ENCODE results near the gene CALCB.
A peak's percentile ranks its signal among the peaks of the same experiment; 100 is the strongest.

Gene CALCB

DNA sequence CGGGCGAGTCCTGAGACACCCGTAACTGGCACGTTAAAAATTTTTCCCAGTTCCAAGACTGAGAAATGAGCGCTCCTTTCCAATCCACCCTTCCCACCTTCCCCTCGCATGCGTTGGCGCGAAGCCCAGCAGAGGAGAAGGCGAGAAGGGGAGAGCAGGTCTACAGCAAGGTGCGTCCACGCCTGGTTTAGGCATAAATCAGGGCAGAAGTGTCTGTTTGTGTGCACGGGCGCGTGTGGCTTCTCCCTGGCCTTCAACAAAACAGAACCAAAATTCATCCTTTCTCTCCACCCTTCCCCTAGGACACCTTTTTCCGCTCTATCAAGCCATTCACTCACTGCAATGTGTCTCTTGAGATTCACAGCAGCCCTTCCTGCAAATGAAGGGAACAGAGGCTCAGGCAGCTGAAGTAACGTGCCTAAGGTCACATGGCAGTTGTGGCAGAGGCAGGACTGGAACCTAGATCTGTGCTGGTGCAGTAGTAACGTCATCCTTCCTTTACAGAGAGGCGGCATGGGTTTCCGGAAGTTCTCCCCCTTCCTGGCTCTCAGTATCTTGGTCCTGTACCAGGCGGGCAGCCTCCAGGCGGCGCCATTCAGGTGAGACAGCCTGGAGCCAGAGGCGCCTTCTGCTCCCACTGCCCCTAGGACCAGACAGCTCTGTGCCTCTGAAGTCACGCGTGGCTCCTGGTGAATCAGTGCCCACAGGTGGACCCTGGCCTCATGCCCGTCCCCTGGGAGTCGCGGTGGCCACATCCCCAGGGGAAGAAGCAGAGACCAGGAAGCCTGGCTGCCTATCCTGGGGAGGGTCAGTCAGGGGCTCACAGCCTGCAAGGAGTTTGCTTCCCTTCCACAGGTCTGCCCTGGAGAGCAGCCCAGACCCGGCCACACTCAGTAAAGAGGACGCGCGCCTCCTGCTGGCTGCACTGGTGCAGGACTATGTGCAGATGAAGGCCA, 1.1 kb downstream of the CALCB start:
- DNase-seq (ENCODE audit: low read depth in 2 of 3, low spot score in 1 of 3), result peak; percentile 85 to 91 (median 88)

DNA sequence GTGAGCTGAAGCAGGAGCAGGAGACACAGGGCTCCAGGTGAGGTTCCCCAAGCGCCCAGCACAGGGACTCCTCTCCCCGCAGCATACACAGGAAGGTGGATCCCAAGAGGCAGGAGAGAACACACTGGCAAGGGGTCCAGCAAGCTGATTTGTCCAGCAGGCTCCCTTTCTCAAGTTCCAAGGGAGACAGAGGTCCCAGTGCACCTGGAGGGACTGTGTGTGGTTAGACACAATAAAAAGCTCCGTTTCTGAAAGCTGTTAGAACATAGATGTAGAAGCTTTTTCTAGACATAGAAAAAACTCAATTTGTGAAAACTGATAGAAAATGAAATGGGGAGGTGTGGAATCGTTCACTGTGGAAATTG, 1.8 kb downstream of the CALCB start:
- no peak for DNase-seq (ENCODE audit: low read depth in 2 of 3, low spot score in 1 of 3)

DNA sequence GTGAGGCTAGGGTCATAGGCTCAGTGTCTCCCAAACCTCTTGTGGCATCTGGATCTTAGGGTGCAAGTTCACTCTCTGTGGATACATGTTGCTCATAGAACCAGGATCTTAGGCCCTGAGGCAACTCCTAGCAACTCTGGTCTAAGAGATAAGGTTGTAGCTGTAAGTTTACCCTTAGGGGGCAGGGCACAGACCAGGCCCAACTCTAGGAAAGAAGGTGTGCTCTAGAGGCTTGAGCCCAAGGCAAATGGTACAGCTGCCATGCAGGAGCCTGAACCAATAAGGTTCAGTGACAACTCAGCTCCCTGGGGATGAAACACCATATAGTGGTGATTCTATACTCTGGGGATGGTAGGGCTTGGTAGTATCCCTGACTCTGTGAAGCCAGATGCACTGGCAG, 17.8 kb downstream of the CALCB start:
- no peak for DNase-seq (ENCODE audit: low read depth in 2 of 3, low spot score in 1 of 3)

DNA sequence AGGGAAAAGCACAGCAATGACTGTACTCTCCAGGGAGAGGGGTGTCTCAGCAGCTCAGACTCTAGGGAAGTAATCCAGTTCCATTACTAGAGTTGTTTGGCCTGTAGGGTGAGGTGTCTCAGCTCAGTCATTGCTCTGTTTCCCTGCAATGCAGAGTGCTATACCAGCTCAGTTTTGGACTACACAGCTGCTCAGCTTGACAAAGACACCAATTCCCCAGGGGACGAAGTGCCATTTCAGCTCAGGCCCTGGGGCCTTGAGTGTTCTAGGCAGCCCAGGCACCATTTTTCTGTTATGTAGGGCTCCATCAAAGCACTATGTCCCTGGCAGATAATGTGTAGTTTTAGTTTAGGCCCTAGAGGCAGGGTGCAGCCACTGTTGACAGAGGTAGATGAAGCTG, 18.2 kb downstream of the CALCB start:
- no peak for DNase-seq (ENCODE audit: low read depth in 2 of 3, low spot score in 1 of 3)

GRCh38 chr11:15093432-15093831, 20.0 kb downstream of the CALCB start:
- DNase-seq (ENCODE audit: low read depth in 2 of 3, low spot score in 1 of 3), result no peak

DNA sequence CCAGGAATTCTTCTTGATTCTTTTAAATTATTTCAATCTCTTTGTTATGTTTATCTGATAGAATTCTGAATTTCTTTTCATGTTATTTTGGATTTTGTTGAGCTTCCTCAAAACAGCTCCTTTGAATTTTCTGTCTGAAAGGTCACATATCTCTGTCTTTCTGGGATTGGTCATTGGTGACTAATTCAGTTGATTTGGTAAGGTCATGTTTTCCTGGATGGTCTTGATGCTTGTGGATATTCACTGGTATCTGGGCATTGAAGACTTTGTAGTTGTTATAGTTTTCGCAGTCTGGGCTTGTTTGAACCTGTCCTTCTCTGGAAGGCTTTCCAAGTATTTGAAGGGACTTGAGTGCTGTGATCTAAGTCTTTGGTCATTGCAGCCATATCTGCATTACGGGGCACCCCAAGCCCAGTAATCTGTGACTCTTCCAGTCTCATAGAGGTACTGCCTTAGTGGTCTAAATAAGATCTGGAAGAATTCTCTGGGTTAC, 22.4 kb downstream of the CALCB start:
- DNase-seq (ENCODE audit: low read depth in 2 of 3, low spot score in 1 of 3), result no peak

GRCh38 chr11:15097411-15097810, 24.0 kb downstream of the CALCB start:
- DNase-seq (ENCODE audit: low read depth in 2 of 3, low spot score in 1 of 3), result no peak

- DNase-seq (ENCODE audit: low read depth in 2 of 3, low spot score in 1 of 3), result no peak
Measured at GRCh38 chr11:15099267-15099666, 25.9 kb downstream of the CALCB start.

- DNase-seq (ENCODE audit: low read depth in 2 of 3, low spot score in 1 of 3), result peak; percentile 26 to 42 (median 40)
Measured at GRCh38 chr11:15101072-15101709, 27.8 kb downstream of the CALCB start.

- DNase-seq (ENCODE audit: low read depth in 2 of 3, low spot score in 1 of 3), result no peak
Measured at GRCh38 chr11:15104166-15104565, 30.8 kb downstream of the CALCB start.

DNA sequence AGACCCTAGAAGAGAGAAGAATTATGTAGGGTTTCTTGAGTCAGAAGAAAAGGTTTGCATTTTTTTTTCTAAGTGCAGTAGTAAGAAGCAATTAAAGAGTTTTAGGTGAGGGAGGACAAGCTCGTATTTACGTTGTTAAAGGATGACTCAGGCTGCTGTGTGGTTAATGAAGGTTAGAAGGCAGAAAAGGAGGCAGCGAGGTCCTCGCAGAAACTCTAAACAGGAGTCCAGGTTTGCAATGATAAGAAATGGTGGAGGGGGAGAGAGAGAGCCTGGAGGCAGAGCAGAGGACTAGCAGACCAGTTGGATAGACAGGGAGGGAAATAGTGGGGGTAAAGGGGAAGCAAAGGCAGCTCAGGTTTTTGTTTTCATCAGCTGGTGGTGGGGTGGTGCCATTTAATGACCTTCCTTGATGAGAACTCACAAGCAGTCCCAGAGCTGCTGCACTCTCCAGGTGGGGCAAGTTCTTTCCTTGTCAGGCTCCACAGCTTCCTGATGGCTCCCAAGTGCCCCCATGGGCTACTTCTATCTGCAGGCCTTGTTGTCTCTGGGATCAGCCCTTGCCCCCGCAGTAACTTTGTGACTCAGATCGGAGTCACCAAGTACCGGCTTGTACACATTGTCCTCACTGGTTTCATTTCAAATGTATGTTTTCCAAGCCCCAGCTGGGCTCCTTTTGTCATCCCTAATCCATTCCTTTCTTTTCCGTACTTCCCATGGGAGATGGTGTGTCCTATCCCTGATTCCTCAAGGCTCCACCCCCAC, 33.0 kb downstream of the CALCB start:
- no peak for DNase-seq (ENCODE audit: low read depth in 2 of 3, low spot score in 1 of 3)

DNA sequence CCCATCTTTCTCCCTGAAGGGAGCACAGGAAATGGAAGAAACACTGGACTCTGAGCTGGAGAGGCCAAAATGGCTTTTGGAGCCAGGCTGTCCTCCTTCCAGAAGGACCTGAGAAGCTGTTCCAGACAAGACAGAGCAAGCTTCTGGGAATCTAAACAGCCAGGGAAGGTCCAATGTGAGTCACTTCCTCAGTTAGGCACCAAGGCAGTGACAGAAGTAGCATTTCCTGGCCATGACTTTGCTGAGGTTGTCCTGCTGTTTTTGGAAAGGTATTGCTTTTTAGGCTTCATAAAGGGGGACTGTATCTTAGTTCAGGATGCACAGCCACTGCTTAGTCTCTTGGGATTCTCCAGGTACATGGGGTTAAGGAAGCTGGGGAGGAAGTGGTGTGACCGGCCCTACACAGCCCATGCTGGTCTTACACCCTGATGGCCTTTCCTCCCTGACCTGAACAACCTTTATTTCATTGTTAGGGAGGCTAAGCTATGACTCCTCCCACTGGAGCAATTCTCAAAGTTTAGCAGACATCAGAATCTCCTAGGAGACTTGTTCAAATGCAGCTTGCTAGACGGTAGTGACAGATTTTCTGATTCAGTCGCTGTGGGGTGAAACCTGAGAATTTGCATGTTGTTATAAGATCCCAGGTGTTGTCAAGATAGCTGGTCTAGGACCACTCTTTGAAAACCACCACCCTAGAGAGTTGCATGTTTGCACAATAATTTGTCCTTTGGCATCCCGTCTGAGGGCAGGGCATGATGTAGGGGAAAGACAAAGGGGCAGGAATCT, 34.5 kb downstream of the CALCB start:
- no peak for DNase-seq (ENCODE audit: low read depth in 2 of 3, low spot score in 1 of 3)

- no peak for DNase-seq (ENCODE audit: low read depth in 2 of 3, low spot score in 1 of 3)
Measured at GRCh38 chr11:15108592-15109130, 35.3 kb downstream of the CALCB start.

DNA sequence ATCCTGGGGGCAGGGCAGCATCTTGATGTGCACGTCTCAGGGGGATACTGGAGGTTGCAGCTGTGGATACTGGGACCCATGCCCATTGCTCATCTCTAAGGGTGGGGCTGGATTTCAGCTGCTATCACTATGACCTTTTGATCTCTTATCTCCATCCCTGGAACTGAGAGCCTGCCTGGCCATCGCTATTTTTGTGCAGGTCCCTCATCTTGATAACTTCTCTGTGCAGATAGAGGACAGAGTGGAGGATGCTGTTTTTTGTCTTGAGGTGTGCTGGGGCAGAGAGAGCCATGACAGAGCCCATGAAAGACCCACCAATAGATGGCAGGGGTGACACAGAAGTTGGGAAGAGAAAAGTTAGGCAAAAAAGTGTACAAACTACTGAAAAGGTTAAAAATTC, 36.2 kb downstream of the CALCB start:
- no peak for DNase-seq (ENCODE audit: low read depth in 2 of 3, low spot score in 1 of 3)

GRCh38 chr11:15111215-15111614, 37.8 kb downstream of the CALCB start:
- DNase-seq (ENCODE audit: low read depth in 2 of 3, low spot score in 1 of 3), result no peak

- DNase-seq (ENCODE audit: low read depth in 2 of 3, low spot score in 1 of 3), result no peak
Measured at GRCh38 chr11:15112131-15112541, 38.7 kb downstream of the CALCB start.

GRCh38 chr11:15113381-15113780, 40.0 kb downstream of the CALCB start:
- no peak for DNase-seq (ENCODE audit: low read depth in 2 of 3, low spot score in 1 of 3)

DNA sequence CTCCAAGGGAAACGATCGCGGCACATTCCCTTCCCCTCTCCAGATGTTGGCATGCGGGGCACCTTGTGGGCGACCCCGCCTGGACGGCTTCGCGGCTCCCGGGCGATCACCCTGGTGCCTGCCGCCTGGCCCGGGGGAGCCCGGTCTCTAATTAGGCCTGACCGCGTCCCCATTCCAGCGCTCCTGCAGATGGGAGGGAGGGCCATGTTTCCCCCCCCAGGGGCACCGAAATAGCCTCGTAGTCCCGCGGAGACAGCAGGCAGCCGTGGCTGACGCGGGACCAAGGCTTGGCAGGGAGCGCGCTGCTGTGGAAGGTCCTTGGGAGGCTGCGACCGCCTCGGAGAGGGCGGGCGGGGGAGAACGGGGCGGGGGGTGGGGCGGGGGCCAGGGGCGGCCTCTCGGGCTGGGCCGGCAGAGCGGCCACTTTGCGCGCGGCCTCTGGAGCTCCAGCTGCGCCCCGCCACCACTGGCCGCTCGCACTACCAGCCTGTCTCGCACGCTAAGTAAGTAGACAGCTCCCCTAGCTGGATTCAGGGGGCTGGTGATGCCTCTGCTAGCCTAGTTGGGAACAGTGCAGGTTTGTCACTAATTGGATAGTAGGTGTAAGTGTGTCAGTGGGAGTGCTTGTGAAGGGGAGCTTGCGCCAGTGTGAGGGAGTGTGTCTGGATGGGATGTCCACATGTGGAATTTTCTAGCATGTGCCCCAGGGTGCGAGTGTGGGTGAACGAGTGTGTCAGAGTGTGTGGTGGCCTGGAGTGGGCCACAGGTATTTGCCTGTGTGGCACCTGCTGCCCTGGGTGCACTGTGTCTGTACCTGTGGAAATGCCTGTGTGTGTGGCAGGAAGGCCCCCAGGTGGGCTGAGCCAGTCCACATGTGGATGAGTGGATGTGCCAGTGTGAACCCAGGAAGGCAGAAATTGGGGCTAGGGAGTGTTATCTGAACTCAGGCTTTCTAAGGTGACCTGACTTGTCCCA, 41.4 kb downstream of the CALCB start, which contains the start of gene INSC:
TSS of gene INSC (plus strand) at position 423 of the 975 bp plus-strand sequence. CDS start 34,252 bp downstream, outside the sequence.
- no peak for DNase-seq (ENCODE audit: low read depth in 2 of 3, low spot score in 1 of 3)

DNA sequence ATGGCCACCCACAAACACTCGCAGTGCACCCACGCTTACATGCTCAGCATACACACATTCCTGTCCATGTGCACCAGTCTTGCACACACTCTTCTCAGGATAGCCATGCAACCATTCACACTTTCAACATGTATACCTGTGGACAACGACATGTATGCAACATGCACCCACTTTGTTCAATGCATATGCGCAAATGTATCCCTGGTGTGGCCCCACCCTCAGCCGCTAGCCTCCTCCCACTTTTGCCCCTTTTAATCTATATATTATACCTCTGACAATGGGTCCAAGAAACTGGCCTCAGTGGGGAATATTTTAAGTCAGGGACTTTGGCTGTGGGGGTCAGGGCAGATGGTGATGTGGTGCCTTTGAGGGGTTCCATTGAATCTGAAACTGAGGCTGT, 42.3 kb downstream of the CALCB start:
- no peak for DNase-seq (ENCODE audit: low read depth in 2 of 3, low spot score in 1 of 3)
